ENCODE data around the gene LRP11.

The LRP11 gene

GRCh38 chr6:149899486-149899885 is 35.3 kb upstream of the LRP11 start:
- peaks cover 2% of the 10 kb centered on the region for H3K27me3 ChIP-seq (replicated peaks; ENCODE audit: control insufficient read depth, insufficient read depth, low read length)

GRCh38 chr6:149898966-149899365 is 34.8 kb upstream of the LRP11 start:
- DNase-seq (ENCODE audit: extremely low read depth, insufficient read length) = no peak
- Histone ChIP-seq H3K4me3 (replicated peaks; ENCODE audit: low read depth, low read length) (no peak overlapping the region), H3K27me3 (replicated peaks; ENCODE audit: control insufficient read depth, insufficient read depth, low read length) (peaks cover 2% of the 10 kb centered on the region), H3K36me3 (ENCODE audit: control insufficient read depth, insufficient read depth, low read length) (no peaks in the 10 kb centered on the region)
- no peak for TF ChIP-seq CTCF (IDR thresholded peaks at IDR 0.05; ENCODE audit: insufficient read depth, low read length, poor library complexity, severe bottlenecking)

More at GRCh38 chr6:149899486-149899885, 35.3 kb upstream of the LRP11 start:
- Histone ChIP-seq H3K4me3 (replicated peaks; ENCODE audit: low read depth, low read length) (no peak overlapping the region), H3K36me3 (ENCODE audit: control insufficient read depth, insufficient read depth, low read length) (no peaks in the 10 kb centered on the region)
- no peak for TF ChIP-seq CTCF (IDR thresholded peaks at IDR 0.05; ENCODE audit: insufficient read depth, low read length, poor library complexity, severe bottlenecking)
- no peak for DNase-seq (ENCODE audit: extremely low read depth, insufficient read length)

GRCh38 chr6:149897855-149898744 is 33.9 kb upstream of the LRP11 start, which contains the start of gene RAET1E:
Gene RAET1E, minus strand, starts transcription at chr6:149898113. Its CDS starts 7,212 bp downstream, at chr6:149890901.
- TF ChIP-seq CTCF (IDR thresholded peaks at IDR 0.05; ENCODE audit: insufficient read depth, low read length, poor library complexity, severe bottlenecking) = no peak
- DNase-seq (ENCODE audit: extremely low read depth, insufficient read length) = no peak
- no peaks in the 10 kb centered on the region for H3K36me3 ChIP-seq (ENCODE audit: control insufficient read depth, insufficient read depth, low read length)
- peaks cover 2% of the 10 kb centered on the region for H3K27me3 ChIP-seq (replicated peaks; ENCODE audit: control insufficient read depth, insufficient read depth, low read length)
- H3K4me3 ChIP-seq (replicated peaks; ENCODE audit: low read depth, low read length) = no peak within 1 kb of the TSS

GRCh38 chr6:149897015-149897697 is 33.0 kb upstream of the LRP11 start:
- Histone ChIP-seq H3K27me3 (replicated peaks; ENCODE audit: control insufficient read depth, insufficient read depth, low read length) (peaks cover 2% of the 10 kb centered on the region), H3K4me3 (replicated peaks; ENCODE audit: low read depth, low read length) (no peak overlapping the region), H3K36me3 (ENCODE audit: control insufficient read depth, insufficient read depth, low read length) (no peaks in the 10 kb centered on the region)
- DNase-seq (ENCODE audit: extremely low read depth, insufficient read length) = no peak
- no peak for TF ChIP-seq CTCF (IDR thresholded peaks at IDR 0.05; ENCODE audit: insufficient read depth, low read length, poor library complexity, severe bottlenecking)

GRCh38 chr6:149896491-149896890 is 32.3 kb upstream of the LRP11 start:
- TF ChIP-seq CTCF (IDR thresholded peaks at IDR 0.05; ENCODE audit: insufficient read depth, low read length, poor library complexity, severe bottlenecking) = no peak
- peaks cover 2% of the 10 kb centered on the region for H3K27me3 ChIP-seq (replicated peaks; ENCODE audit: control insufficient read depth, insufficient read depth, low read length)
- H3K4me3 ChIP-seq (replicated peaks; ENCODE audit: low read depth, low read length) = no peak overlapping the region
- no peak for DNase-seq (ENCODE audit: extremely low read depth, insufficient read length)
- no peaks in the 10 kb centered on the region for H3K36me3 ChIP-seq (ENCODE audit: control insufficient read depth, insufficient read depth, low read length)

All from GM06990 (cell line).